HG03175 (cell line): ENCODE data around the gene TSHZ2.

Experiments used
- ATAC-seq: cut with Tn5 transposase; IDR thresholded peaks from one replicate; pipeline ENCODE4 v1.9.1; 2021; ENCODE audit warnings: mild to moderate bottlenecking, moderate library complexity; ENCODE audit not compliant: unreplicated experiment

The TSHZ2 gene, protein sequence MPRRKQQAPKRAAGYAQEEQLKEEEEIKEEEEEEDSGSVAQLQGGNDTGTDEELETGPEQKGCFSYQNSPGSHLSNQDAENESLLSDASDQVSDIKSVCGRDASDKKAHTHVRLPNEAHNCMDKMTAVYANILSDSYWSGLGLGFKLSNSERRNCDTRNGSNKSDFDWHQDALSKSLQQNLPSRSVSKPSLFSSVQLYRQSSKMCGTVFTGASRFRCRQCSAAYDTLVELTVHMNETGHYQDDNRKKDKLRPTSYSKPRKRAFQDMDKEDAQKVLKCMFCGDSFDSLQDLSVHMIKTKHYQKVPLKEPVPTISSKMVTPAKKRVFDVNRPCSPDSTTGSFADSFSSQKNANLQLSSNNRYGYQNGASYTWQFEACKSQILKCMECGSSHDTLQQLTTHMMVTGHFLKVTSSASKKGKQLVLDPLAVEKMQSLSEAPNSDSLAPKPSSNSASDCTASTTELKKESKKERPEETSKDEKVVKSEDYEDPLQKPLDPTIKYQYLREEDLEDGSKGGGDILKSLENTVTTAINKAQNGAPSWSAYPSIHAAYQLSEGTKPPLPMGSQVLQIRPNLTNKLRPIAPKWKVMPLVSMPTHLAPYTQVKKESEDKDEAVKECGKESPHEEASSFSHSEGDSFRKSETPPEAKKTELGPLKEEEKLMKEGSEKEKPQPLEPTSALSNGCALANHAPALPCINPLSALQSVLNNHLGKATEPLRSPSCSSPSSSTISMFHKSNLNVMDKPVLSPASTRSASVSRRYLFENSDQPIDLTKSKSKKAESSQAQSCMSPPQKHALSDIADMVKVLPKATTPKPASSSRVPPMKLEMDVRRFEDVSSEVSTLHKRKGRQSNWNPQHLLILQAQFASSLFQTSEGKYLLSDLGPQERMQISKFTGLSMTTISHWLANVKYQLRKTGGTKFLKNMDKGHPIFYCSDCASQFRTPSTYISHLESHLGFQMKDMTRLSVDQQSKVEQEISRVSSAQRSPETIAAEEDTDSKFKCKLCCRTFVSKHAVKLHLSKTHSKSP (N-terminal part only)

DNA sequence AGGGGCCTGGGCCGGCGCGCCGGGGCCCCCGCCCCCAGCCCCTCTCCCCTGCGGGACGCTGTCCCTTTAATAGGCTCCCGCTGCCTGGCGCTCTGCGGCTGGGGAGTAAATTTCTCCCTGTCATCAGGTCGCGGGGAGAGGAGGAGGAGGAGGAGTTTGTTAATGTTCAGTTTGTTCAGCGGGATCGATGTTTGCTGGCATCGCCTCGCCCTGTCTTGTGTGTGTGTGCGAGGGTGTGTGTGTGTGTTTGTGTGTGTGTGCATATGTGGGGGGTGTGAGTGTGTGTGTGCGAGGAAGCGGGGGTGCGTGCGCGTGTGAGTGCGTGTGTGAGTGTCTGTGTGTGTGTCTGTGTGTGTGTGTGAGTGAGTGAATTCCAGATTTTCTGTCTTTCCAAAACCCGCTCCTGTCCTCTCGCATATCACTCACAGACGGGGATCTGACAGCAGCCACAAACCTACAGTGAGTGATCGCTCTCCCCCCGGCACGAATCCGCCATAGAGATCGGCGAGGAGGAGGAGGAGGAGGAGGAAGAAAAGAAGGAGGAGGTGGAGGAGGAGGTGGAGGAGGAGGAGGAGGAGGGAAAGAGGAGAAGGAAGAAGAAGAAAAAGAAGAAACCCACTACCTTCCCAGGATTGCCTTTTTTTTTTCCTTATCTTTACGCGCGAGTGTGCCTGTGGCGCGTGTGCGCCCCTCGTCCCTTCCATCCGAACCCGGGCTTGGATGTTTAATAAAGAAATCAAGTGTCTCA lies at the start of gene TSHZ2:
Gene TSHZ2, plus strand, starts transcription at position 169 of the 748 bp plus-strand sequence. CDS start 936 bp downstream, outside the sequence.
- ATAC-seq: no peak

DNA sequence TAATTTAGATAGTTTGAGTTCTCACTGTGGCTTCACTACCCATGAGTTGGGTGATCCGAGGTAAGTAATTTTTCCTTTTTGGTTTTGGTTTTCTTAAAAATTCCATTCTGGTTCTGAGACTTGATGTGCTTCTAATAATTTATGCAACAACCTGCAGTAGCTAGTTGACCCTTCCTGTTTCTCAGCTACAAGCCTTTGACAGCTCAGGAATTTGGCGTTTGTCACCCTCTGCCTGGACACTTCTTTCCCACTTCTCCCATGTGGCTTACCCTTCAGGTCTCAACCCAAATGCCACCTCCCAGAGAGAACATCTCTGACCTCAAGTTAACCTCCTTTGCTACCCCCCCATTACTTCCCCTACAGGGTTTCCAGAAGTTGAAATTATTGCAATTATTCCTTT lies 49.7 kb upstream of the TSHZ2 start:
- no peak for ATAC-seq

DNA sequence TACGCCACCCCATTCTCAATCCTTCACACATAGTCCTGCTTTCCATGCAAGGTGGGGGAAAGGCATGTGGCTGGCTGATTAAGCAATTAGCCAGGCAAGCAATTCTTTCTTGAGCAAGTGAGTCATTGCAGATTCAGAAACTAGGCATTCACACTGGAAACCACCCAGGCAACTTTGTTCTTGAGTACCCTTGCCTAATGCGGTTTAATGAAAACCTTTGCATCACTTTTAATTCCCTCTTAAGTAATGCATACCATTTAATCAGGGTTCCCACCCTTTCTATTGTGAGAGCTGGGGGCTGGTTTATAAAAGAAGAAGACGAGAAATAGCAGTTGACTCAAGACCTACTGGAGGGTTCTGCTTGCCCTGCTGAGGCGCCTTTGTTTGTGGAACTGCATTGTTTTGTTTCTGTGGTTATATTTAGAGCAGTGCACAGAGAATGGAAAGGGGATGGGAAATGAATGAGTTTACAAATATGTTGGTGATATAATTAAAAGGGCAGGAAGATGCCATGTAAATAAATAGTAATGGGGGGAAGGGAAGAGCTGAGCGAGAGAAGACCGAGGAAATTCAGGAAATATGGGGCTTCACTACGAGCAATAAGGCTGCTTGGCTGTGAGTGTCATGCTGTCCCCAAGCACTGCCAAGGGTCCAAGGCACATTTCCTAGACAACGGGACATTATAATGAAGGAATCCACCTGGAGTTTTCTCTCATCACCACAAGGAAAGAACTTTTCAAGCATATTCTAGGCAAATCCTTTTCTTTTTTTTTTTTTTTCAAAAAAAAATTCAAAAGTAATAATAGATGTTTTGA lies 48.8 kb upstream of the TSHZ2 start:
- no peak for ATAC-seq

DNA sequence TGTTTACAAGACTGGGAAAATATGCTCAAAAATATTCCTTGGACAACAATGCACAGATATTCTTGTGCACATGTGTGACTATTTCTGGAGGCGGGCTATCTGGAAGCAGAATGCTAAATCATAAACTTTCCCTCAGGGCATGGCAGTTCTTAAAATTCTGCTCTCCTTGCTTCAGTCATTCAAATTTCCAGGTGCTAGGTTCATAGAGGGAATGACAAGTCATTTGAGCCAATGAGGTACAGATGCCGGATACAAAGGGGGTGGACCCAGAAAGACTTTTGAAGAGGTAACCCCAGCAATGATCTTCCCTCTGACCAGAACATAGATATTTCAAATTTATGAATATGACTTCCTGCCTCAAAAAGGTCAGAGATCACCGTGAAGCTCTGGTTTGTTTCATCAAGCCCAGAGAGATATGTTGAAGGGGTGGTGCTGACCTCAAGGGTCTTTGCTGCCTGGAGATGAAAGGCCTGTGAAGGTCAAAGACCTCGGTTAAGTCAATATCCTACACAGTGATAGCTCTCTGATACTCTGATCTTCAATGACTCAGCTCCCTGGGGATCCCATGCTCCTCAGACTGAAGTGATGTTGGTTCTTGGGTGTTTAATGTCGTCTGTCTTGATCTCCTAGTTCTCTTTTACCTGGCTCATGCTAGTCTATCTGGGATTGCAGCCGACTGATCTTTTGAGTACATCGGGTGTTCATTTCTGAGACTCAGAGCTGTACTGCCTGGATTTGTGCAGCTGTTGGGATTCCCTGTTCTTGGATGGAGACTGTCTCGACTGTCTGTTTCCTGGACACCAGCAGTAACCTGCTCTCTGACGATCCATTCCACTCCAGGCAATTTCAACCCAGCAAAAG lies 47.5 kb upstream of the TSHZ2 start:
- no peak for ATAC-seq

DNA sequence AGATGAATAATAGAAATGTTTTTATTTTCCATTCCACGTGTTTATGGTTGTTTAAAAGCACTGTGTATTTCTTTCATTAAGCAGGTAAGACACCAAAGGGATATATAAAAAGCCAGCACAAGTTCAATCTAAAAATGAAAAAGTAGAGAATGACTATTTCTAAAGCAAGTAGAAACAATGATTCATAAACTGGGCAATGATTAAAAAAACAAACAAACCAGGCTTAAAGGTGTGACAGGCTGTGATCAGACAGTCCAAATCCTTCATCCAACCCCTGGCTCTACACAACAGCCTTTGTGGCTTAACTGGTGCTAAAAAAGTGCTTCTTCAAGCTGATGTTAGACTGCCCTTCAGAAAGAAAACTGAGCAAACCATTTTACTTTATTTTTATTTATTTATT lies 45.7 kb upstream of the TSHZ2 start:
- ATAC-seq: no peak

DNA sequence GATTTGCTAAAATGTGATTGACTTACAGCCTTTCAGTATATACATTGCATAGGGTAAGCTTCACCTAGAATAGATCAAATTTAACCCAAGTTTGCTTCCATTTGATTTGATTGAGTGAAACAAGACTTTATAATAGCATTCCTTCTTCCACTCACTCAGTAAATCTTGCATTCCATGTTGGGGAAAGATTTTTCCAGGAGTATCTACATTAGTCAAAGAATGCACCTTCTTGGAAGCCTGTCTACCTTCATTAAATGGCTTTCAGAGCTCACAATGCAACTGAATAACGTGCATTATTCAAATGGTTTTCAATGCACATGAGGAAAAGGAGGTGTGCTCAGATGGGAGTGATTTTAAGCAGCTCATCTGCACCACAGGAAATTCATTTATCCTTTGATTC lies 38.3 kb upstream of the TSHZ2 start:
- ATAC-seq: no peak

DNA sequence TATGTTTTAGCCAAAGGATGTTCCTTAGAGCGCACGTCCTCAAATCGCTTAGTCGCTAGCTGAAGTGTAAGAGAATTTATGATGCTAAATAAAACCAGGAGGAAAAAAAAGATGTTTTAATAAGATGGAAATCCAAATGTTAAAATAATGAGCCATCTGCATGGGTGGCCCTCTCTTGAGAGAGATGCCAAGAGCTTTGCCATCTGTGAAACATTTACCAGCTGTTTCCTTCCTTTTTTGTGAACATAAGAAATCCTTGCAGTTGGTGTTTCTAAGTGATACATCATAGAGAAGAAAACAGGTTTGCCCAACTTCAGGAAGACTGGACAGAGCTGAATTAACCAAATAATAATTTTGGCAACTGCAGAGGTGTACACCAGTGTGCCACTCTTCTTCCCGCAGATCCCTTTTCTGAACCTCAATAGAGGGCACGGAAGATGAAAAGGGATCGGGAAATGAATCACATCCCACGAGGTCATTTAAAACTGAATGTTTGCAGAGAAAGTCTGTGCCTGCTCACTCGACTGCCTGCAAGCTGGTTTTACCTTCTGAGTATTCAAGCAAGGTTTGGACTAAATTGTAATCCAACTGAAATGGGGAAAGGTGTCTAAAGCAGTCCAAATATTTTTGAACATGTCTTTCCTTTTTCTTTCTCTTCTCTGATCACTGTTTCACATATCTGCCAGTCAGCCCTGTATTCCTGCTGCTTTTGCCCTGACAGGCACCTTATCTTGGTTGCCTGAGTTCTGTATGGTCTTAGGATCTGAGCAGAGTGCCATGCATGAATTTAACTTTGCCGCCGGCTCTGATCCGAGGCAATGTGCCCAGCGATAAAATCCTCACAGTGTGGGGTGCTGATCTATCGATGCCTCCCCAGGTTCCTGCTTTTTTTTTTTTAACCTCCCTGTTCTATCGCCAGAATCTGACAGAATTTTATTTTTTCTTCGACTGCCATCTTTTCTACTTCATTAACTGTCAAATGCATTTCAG lies 35.5 kb upstream of the TSHZ2 start:
- ATAC-seq: no peak

DNA sequence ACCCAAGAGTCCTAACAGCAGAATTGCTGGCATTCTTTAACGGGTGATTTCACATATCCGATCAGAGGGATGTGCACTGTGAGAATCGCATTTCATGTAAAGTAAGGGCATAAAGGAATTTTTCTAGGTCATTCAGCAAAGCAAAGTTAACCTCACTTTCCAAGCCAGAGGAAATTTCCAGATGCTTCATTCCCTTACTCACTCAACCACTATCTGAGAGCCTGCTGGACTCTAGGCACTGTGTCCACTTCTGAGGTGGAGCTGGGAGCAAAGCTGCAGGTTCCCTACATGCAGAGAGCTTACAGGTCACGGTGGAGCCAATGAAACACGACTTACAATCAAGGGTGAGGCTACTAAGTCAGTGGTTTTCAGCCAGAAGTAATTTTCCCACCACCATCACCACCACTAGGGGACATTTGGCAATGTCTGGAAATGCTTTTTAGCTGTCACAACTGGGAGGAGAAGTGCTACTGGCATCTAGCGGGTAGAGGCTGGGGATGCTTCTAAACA lies 34.5 kb upstream of the TSHZ2 start:
- no peak for ATAC-seq

DNA sequence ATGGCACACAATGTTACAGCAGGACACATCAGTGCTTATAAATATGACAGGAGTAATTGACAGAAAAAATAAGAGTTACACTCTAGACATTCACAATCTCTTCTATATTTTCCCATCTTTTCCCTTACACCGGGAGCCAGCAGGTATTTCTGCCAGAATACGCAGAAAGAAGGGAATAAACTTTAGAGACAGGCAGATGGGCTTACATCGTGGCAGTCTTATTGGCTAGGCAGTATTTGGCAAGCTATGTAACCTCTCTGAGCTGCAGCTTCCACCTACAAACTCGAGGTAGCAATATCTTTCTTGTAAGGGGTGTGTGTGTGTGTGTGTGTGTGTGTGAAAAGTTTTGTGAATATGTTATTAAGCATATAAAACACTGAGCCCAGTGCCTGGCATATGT lies 33.0 kb upstream of the TSHZ2 start:
- no peak for ATAC-seq

DNA sequence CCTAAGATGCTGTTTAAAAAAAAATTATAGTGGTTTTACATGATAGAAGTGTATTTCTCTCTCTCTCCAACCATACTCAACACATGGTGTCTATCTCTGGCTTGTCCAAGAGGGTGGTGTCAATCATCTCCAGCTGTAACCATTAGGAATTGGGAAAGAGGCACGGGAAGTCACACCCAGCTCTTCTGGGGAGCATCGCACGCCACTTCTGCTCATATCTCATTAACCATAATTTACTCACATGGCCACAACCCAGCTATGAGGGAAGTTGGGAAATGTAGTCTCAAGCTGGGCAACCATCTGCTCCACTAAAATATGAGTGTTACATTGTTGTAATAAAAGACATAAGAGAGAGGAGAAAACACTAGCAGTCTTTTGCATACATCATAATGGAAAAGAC lies 30.4 kb upstream of the TSHZ2 start:
- ATAC-seq: no peak

DNA sequence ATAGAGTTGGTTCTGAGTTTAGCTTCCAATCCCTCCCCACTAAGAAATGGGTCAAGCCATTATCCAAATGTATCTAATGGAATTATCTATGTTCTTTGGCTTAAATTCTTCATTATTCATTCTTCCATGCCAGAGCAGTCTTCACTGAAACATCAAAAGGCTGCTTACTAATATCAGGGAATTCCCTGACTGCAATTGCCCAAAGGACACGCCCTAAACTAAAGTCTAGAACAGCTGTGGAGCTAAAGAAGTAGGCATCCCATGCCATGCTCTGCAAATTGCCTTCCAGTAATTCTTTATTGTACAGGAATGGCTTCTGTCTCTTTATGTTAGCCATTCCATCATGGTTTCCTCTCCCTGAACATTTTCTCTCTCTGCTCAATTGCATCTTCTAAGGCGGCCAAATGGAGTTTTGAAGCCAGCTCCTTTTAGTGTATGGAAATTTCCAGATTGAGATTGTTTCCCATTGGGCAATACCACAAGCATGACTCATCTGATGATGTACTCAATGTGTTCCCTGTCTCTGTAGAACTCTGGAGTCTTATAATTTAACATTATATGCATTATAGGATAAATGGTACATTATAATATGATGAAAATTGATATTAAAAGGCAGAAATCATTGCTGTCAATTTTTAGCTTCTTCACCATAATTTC lies 28.8 kb upstream of the TSHZ2 start:
- no peak for ATAC-seq

DNA sequence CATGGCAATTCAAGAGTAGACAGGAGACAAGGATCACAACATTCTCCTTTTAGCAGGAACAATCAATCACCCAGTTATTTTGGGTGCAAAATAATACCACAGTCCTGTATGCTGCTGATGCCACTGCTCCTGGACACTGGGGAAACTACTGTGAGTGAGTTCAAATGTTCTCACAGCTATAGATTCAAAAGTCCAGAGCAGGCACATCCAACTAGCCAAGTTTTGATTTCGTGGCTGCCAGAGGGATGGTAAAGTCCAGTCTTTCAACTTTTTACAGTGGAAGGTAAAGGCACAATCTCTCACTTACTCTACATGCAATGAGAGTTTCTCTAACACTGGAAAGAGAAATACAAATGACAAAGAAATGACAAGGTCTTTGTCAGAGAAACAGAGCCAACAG lies 26.9 kb upstream of the TSHZ2 start:
- ATAC-seq: no peak

DNA sequence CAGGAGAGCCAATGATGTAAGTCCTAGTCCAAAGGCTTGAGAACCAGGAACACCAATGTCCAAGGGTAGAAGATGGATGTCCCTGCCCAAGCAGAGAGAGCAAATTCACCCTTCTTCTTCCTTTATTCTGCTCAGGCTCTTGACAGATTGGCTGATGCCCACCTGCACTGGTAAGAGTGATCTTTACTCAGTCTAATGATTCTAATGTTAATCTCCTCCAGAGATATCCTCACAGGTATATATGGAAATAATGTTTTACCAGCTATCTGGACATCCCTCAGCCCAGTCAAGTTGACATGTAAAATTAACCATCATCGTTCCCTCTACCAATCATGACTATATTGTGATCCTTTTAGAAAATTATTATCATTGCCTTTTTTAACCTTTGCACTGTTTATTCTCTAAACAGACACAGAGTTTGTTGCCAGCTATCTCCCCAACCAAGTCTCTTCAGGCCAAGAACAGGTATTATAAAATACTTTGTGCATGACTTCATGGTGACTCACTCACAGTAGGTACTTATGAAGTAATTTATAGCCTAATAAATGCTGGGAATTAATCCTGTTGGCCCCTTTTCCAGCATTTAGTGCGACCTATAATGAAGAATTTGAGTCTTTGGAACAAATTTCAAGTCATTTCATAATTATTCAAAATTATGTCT lies 26.2 kb upstream of the TSHZ2 start:
- no peak for ATAC-seq

DNA sequence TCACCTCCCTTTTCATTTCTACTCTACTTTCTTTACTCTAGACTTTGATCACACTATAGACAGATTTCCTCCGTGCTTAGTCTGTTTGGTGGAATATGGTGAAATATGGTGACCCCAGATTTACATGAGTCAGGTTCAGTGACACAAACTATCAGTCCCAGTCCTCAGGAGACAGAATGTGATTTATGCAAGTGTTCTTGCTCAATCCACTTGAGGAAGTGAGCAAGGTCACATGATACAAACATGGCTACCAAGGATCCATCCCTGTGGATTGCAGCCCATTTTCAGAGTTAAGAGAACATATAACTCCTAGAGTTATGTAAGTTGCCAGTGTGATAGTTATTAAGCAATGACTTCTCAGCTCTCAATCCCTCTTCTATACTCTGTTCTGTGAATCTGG lies 23.7 kb upstream of the TSHZ2 start:
- ATAC-seq: no peak

DNA sequence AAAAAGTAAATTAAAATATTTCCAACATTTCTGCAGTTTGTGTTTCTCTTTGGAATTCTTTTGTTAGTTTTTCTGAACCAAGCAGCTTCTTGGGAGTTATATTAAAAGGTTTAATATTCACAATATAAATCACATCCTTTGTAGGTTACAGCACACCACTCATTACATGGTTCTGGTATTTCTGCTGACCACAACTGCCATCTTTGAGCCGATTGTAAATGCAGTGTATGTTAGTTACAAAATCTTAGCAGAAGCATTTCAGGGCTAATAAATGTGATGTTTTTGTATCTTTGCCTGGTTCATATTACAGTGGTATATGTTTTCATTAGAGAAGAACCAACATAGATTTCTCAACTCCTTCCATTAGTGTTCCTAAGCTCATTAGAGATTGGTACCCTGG lies 19.1 kb upstream of the TSHZ2 start:
- no peak for ATAC-seq

DNA sequence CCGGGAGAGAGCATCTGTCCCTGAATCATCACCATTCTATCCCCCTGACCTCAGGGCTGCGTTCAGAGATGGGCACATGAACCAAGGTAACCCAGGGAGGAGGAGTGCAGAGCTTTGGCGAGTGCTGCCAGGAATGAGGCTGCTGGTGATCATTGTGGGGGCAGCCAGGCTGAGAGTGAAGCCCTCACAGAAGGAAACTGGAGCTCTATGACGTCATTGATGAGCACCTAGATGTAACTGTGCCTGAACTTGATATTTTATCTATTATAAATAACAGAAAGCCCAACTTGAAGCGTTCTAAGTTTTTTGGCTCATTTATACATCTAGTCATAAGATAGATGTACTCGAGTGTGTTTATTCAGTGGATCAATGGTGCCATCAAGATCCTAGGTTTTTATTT lies 17.3 kb upstream of the TSHZ2 start:
- ATAC-seq: no peak

DNA sequence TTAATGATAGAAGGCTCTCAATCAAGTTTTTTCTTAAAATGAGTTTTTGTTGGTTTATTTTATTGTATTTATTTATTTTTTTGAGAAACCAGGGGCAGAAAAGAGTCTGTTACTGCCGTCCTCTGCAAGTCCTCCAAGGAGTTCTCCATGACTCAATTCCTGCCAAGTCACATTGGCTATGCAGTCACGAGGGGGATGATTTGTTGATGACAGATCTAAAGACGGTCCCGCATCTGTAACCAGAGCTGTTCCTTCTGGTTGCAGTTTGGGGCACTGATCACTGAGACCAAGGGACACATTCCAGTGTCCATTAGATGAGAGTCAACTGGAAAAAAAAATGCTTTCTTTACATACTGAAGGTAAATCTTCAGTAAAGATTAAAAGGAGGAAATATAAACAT lies 13.9 kb upstream of the TSHZ2 start:
- no peak for ATAC-seq
